Esophagus squamous epithelium (tissue), 5 donors: ENCODE measurements around the gene TFEC. TPM values are rescaled to one million over a fixed set of nuclear protein-coding genes. Genes with fewer than 3 reads are reported as not detected.

Source experiments
- DNase-seq: peaks from one replicate; lab custom pipeline; 2025; lab: John Stamatoyannopoulos, UW
- H3K27ac ChIP-seq, 4 donors: fragments of 200-600 bp; sonication (generic); one replicate each; pipeline ENCODE4 v1.5.1; 2016 to 2019; ENCODE audit warnings: mild to moderate bottlenecking in 1 of 4
- H3K27me3 ChIP-seq, 4 donors: fragments of 200-600 bp; sonication (generic); 1 replicate in 3 of 4; 2 replicates in 1 of 4; pipeline versions ENCODE4 v1.5.1 to v1.6.0; 2017 to 2021; ENCODE audit warnings: antibody characterized with exemption in 1 of 4
- H3K36me3 ChIP-seq, 3 donors: fragments of 200-600 bp; sonication (generic); one replicate each; pipeline ENCODE4 v1.5.1; 2016 to 2019
- H3K4me1 ChIP-seq, 3 donors: fragments of 200-600 bp; sonication (generic); one replicate each; pipeline ENCODE4 v1.5.1; 2017 to 2019
- H3K4me3 ChIP-seq, 4 donors: fragments of 200-600 bp; sonication (generic); 1 replicate in 3 of 4; 2 replicates in 1 of 4; pipeline ENCODE4 v1.5.1; 2016 to 2019; ENCODE audit warnings: mild to moderate bottlenecking in 2 of 4, moderate library complexity in 1 of 4
- H3K9me3 ChIP-seq, 3 donors: fragments of 200-600 bp; sonication (generic); one replicate each; pipeline ENCODE4 v1.5.1; 2016 to 2019
- POLR2A ChIP-seq, 4 donors: fragments of 450-650 bp; IDR thresholded peaks; one replicate each; pipeline ENCODE4 v1.6.1; 2017; ENCODE audit warnings: antibody characterized with exemption in 4 of 4, mild to moderate bottlenecking in 4 of 4, moderate library complexity in 3 of 4
- WGBS, 2 donors: methylation state at CpG; one replicate each; pipeline ENCODE4 v1.1.5; 2018; 5-methylcytosine and 5-hydroxymethylcytosine counted together
- intact Hi-C: fragments of 100-400 bp; cut with DNase I; formaldehyde crosslinking; loops from one replicate; pipeline ENCODE4 v1.15.0; 2022
- total RNA-seq, 4 donors: library from RNA; depleted of rRNA; stranded (reverse); fragments of >200 nt; gene quantifications; one replicate each; pipeline ENCODE4 v1.1.0, GENCODE V29; 2016
- TF ChIP-seq, protein P1 (sequence below), 6 experiments: fragments of 450-650 bp in 4 of 6; fragments of 200-600 bp in 2 of 6; sonication (generic) in 2 of 6; IDR thresholded peaks; one replicate each; pipeline ENCODE4 v1.5.1; 2016 to 2019; ENCODE audit warnings: antibody characterized with exemption in 6 of 6, mild to moderate bottlenecking in 4 of 6, moderate library complexity in 4 of 6
- donor health status: DM: yes; HTN: yes; CAD: no.

The TFEC gene
- total RNA-seq, 4 donors from 2014 or later, result 0.40 to 2.7 (median 1.6) TPM; not detected in 1

DNA sequence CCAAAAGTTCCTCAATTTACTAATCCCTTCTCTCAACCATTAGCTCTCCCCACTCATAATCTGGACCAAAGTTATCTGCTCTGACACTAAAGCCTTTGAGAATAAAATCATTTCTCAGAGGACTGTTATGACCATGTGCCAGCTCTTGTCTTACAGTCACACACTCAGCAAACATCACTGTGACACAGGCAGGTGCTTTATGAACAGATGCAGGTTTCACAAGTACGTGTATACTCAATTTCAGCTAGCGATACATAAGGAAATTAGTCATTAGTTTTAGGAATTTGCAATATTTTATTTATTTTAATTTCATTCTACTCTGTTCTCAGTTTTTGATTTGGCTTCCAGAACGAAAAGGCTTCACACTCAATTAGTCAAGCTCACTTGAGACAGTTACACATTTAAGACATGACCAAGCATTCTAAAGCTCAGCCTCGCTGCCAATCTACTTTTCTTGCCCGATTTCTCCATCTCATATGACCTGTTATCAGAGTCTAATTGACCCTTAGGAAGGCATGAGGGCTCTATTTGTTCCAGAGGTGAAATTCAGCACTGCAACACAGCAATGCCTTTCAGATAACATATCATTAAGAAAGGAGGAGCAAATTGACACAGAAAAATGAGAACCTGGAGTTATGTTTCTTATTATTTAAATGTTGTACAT, 76.8 kb downstream of the TFEC start:
- intact Hi-C loops, result no loop called here
- Histone ChIP-seq H3K4me3 (no peak overlapping the region), H3K4me1 (no peaks in the 10 kb centered on the region), H3K9me3 (no peaks in the 10 kb centered on the region), H3K27ac (no peak overlapping the region), H3K27me3 (no peaks in the 10 kb centered on the region), H3K36me3 (no peaks in the 10 kb centered on the region)
- TF ChIP-seq, protein P1, sequence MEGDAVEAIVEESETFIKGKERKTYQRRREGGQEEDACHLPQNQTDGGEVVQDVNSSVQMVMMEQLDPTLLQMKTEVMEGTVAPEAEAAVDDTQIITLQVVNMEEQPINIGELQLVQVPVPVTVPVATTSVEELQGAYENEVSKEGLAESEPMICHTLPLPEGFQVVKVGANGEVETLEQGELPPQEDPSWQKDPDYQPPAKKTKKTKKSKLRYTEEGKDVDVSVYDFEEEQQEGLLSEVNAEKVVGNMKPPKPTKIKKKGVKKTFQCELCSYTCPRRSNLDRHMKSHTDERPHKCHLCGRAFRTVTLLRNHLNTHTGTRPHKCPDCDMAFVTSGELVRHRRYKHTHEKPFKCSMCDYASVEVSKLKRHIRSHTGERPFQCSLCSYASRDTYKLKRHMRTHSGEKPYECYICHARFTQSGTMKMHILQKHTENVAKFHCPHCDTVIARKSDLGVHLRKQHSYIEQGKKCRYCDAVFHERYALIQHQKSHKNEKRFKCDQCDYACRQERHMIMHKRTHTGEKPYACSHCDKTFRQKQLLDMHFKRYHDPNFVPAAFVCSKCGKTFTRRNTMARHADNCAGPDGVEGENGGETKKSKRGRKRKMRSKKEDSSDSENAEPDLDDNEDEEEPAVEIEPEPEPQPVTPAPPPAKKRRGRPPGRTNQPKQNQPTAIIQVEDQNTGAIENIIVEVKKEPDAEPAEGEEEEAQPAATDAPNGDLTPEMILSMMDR (IDR thresholded peaks at IDR 0.05), result no peak
- no peak for TF ChIP-seq POLR2A (IDR thresholded peaks at IDR 0.05)
- WGBS, 2 donors, result 55 to 64% methylated on average over 5 of the region's 5 CpGs
- DNase-seq, result no peak

- H3K27me3 ChIP-seq, result no peaks in the 10 kb centered on the region
- intact Hi-C loops, result no loop called here
- WGBS, 2 donors, result 78 to 79% methylated on average over 3 to 4 of the region's 4 CpGs
- H3K4me3 ChIP-seq, result no peak overlapping the region
- no peaks in the 10 kb centered on the region for H3K36me3 ChIP-seq
- DNase-seq, result no peak
- no peaks in the 10 kb centered on the region for H3K4me1 ChIP-seq
- no peak overlapping the region for H3K27ac ChIP-seq
- no peak for TF ChIP-seq POLR2A (IDR thresholded peaks at IDR 0.05)
- TF ChIP-seq, protein P1 (IDR thresholded peaks at IDR 0.05), result no peak
- H3K9me3 ChIP-seq, result no peaks in the 10 kb centered on the region
Observed at GRCh38 chr7:115952832-115953231, 77.7 kb downstream of the TFEC start.

GRCh38 chr7:115951547-115951946, 79.0 kb downstream of the TFEC start:
- WGBS, 2 donors, result 71 to 81% methylated on average over 1 of the region's 1 CpG
- Histone ChIP-seq H3K27ac (no peak overlapping the region), H3K9me3 (no peaks in the 10 kb centered on the region), H3K4me1 (no peaks in the 10 kb centered on the region), H3K4me3 (no peak overlapping the region), H3K27me3 (no peaks in the 10 kb centered on the region), H3K36me3 (no peaks in the 10 kb centered on the region)
- intact Hi-C loops, result no loop called here
- no peak for TF ChIP-seq POLR2A (IDR thresholded peaks at IDR 0.05)
- TF ChIP-seq, protein P1 (IDR thresholded peaks at IDR 0.05), result no peak
- no peak for DNase-seq

- intact Hi-C loops, result no loop called here
- TF ChIP-seq, protein P1 (IDR thresholded peaks at IDR 0.05), result no peak
- TF ChIP-seq POLR2A (IDR thresholded peaks at IDR 0.05), result no peak
Observed at GRCh38 chr7:115941703-115942268, 88.8 kb downstream of the TFEC start.

GRCh38 chr7:115940460-115941060, 90.0 kb downstream of the TFEC start:
- Histone ChIP-seq H3K4me1 (no peaks in the 10 kb centered on the region), H3K27me3 (no peaks in the 10 kb centered on the region), H3K4me3 (no peak overlapping the region), H3K9me3 (no peaks in the 10 kb centered on the region), H3K36me3 (no peaks in the 10 kb centered on the region), H3K27ac (no peak overlapping the region)
- 60 to 63% methylated on average over 3 of the region's 3 CpGs for WGBS, 2 donors
- TF ChIP-seq POLR2A (IDR thresholded peaks at IDR 0.05), result no peak
- TF ChIP-seq, protein P1 (IDR thresholded peaks at IDR 0.05), result no peak
- DNase-seq, result no peak
- intact Hi-C loops, result no loop called here

More at GRCh38 chr7:115941703-115942268, 88.8 kb downstream of the TFEC start:
- Histone ChIP-seq H3K4me3 (no peak overlapping the region), H3K27ac (no peak overlapping the region), H3K27me3 (no peaks in the 10 kb centered on the region), H3K36me3 (no peaks in the 10 kb centered on the region), H3K9me3 (no peaks in the 10 kb centered on the region), H3K4me1 (no peaks in the 10 kb centered on the region)
- no peak for DNase-seq
- WGBS, 2 donors, result 38 to 58% methylated on average over 5 of the region's 5 CpGs
